GM19351 (cell line): ENCODE data around the gene USP51.
"Not testable (repeated sequence)": the region's sequence is repeated elsewhere in the genome, so short reads cannot be mapped to it uniquely, and the experiment has no call there.

ENCODE experiments used
- ATAC-seq: cut with Tn5 transposase; IDR thresholded peaks from one replicate; pipeline ENCODE4 v1.9.1; 2021; ENCODE audit warnings: mild to moderate bottlenecking, moderate library complexity; ENCODE audit not compliant: unreplicated experiment

The USP51 gene

DNA sequence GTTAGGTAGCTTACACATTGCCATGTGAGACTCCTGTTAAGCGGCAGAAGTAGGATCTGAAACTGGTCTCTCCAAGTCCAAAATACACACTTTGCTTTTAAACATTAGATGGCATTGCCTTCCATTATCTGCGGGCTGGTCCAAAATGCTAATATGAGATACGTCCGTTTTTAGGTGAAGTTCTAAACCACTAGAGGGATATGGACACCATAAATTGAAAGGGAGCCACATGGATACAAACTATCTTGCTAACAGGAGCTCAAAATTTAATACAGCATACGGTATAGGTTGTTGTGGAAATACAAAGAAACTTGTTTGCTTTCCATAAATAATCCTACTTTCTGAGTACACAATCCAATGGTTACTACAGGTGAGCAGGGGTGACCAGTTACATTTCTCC is 23.9 kb downstream of the USP51 start:
- not testable (repeated sequence) for ATAC-seq

DNA sequence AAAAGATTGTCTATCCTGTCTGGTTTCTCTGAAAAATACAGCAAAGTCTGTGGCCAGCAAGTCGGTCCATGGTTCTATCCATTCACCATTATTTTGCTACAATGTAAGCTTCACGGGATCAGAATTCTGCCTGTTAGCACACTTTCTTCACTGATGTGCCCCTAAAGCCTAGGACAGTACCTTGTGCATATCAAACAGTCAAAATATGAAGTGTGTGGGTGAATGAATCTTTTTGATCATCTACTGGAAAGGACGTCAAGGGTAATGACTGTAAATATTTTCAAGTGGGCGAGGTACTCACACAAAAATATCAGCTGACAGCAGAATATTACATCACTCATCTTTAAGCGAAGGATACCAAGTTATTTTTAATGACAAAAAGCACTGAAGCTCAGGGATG is 24.5 kb downstream of the USP51 start:
- ATAC-seq = not testable (repeated sequence)

DNA sequence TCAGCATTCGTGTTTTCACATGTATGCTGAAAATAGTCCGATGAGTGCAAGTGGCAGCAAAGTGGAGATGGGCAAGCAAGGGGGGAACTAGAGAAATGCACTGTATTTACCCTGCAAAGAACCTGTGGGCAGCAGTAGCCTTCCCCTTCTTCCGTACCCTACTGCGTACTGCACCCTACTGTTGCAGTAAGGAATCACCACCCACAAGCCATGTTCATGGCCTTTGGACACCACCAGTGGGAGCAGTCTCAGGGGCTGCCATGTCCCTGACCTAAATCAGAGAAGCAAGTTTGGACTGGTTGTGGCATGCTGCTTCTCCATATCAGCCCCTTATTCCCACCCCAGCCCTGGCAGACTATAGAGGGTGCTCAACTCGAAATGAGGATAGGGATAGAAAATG is 25.6 kb downstream of the USP51 start:
- peak; percentile 50 for ATAC-seq

DNA sequence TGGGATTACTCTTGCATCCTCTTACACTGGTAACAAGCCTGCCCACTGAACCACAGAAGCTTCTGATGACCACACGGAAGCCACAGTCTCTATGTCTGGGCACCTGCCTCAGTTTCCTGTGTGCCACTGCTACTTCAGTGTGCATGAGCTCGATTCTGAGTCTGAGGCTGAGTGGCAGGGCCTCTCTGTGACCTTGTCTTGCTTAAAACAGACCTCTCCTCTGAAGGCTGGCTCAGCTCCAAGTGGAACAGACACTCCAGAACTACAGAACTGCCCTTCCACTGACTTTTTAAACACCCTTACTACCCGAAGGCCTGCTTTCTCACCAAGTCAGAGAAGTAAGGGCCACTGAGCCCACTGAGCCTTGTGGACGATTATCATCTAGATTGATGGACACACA is 29.7 kb downstream of the USP51 start:
- ATAC-seq = not testable (repeated sequence)

DNA sequence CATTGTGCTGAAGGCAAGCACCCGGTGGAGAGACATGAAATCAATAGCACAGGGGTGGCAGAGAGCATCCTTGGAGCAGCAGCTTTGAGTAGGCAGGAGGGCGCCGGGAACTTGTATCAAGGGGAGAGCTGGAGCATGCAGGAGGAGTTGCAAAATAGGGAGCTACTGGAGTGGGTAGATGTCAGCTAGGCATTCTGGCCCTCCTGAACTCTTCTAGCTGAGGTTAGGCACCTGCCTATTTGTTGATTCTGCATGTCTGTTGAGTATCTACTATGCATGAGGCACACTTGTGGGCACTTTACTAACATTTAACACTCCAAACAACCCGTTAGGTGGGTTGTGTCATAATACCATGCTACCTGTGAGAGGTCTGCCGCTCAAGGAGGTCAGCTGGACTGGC is 30.2 kb downstream of the USP51 start:
- not testable (repeated sequence) for ATAC-seq

DNA sequence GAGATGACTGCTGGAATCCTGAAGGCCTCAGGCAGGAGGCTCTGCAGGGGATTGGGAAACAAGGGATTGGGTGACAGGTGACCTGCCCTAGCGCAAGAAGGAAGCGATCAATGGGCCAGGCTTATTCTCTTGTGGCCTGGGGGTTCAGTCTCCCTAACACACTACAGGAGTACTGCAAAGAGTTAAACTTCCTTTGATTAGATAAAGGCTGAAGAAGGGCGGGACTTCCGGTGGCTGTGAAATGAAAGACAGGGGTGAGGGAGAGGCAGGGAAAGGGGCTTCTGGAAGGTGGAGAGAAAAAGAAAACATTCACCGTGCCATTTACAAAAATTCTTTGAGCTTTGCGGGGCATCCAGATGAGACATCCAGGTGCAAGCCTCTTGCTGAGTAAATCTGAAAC is 33.9 kb downstream of the USP51 start:
- not testable (repeated sequence) for ATAC-seq

DNA sequence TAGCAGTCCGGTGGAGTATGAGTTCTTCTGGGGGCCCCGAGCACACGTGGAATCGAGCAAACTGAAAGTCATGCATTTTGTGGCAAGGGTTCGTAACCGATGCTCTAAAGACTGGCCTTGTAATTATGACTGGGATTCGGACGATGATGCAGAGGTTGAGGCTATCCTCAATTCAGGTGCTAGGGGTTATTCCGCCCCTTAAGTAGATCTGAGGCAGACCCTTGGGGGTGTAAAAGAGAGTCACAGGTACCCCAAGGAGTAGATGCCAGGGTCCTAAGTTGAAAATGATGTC is 36.9 kb downstream of the USP51 start:
- no peak for ATAC-seq

DNA sequence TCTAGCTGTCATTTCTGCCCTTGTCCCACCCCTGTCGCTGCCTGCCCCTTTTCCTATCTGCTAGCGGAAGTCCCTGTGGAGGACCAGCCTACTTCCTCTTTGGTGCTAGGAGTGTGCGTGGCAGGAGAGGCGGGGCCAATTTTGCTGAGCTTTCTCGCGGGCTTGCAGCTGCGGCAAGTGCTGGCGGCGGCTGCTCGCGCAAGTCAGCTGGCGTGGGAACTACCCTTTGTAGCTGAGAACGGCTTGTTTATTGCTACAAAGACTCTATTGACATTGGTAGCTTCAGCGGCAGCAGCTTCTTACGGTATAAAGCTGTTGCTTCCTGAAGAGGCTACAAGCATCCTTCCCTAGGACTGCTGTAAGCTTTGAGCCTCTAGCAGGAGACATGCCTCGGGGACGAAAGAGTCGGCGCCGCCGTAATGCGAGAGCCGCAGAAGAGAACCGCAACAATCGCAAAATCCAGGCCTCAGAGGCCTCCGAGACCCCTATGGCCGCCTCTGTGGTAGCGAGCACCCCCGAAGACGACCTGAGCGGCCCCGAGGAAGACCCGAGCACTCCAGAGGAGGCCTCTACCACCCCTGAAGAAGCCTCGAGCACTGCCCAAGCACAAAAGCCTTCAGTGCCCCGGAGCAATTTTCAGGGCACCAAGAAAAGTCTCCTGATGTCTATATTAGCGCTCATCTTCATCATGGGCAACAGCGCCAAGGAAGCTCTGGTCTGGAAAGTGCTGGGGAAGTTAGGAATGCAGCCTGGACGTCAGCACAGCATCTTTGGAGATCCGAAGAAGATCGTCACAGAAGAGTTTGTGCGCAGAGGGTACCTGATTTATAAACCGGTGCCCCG is 37.4 kb downstream of the USP51 start, which contains the start of gene MAGEH1:
MAGEH1 (plus strand) TSS at position 138 of the 843 bp plus-strand sequence; CDS start at position 386, 248 bp downstream.
- peak; percentile 93 for ATAC-seq

DNA sequence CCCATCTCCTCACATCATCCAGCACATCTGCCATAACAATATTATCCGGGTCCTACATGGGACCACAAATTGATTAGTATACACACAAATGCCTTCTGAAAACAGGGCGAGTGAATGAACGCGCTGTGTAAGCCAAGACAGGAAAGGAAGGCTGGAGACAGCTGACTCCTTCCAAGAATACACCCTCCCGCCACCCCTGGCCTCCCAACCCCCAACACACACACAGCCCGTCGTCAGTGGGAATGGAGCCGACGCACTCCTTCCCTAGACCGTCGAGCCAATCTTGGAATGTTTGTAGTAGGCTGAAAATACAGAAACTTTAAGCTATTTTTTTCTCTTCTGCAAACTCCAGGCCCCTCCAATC is 38.0 kb downstream of the USP51 start:
- ATAC-seq = peak; percentile 13

DNA sequence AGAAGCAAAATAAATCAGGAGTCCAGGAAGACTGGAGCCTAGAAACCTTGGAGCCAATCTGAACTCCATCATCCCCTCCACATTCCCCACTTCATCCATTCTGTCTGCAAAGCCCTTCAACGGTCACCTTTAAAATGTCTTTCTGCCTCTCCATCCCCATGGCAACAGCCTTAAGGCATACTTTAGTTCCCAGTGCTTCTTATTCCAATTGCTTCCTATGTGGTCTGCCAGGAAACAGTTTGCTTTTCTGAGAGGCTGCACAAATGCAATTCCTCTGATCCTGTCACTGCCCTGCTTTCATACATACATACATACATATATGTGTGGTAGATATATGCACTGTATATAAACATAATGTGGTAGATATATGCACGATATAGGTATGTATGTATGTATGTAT is 38.5 kb downstream of the USP51 start:
- no peak for ATAC-seq

DNA sequence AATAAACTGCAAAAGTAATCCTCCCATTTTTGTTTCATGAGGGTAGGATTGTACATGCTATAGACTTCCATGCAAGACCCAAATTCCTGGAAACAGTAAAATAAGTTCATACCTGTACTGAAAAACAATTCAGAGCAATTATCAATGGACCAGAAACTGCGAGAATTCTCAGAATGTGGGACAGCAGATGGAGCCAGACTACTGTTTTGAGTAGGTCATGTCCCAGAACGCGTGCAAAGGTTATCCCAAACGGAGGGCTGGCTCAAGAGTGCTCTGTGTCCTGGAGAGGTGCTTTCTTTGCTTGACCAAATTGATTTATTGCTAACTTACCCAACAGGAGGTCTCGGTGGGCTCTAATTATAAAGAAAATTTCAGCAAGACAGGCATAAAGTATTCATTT is 39.4 kb downstream of the USP51 start:
- ATAC-seq = no peak

DNA sequence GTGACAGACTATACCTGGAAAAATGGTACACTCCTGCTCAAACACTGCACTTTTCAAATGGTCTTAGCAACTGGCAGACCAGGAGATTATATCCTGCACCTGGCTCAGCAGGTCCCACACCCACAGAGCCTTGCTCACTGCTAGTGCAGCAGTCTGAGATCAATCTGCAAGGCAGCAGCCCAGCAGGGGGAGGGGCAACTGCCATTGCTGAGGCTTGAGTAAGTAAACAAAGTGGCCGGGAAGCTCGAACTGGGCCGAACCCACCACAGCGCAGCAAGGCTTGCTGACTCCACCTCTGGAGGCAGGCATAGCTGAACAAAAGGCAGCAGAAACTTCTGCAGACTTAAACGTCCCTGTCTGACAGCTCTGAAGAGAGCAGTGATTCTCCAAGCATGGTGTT is 46.2 kb downstream of the USP51 start:
- not testable (repeated sequence) for ATAC-seq
